Kasumi-1 (cell line): ENCODE results near the gene TFF3.
A peak's percentile ranks its signal among the peaks of the same experiment; 100 is the strongest.

ENCODE experiments used
- DNase-seq, 2 experiments: peaks; one replicate each; lab custom pipeline; 2025; lab: John Stamatoyannopoulos, UW

The TFF3 gene

GRCh38 chr21:42266971-42267556 lies 48.1 kb downstream of the TFF3 start:
- no peak for DNase-seq

GRCh38 chr21:42265231-42265812 lies 49.9 kb downstream of the TFF3 start:
- DNase-seq = no peak

- DNase-seq = no peak
Measured at GRCh38 chr21:42264245-42265195, 50.7 kb downstream of the TFF3 start.

- peak; percentile 80 to 88 for DNase-seq
Measured at GRCh38 chr21:42263591-42264131, 51.5 kb downstream of the TFF3 start.

- peak; percentile 38 to 42 for DNase-seq
Measured at GRCh38 chr21:42262831-42263231, 52.4 kb downstream of the TFF3 start.

- DNase-seq = no peak
Measured at GRCh38 chr21:42261829-42262200, 53.4 kb downstream of the TFF3 start.
